Upper lobe of left lung (tissue), 6 donors: ENCODE data around the gene HNRNPC. TPM values are rescaled to one million over a fixed set of nuclear protein-coding genes. Genes with fewer than 3 reads are reported as not detected.

Source experiments
- ATAC-seq, 2 donors: fragments of 200-7000 bp; cut with Tn5 transposase; one replicate each; pipeline ENCODE4 v1.9.1; 2022; ENCODE audit warnings: mild to moderate bottlenecking in 2 of 2, moderate library complexity in 2 of 2; ENCODE audit not compliant: low FRiP score in 2 of 2
- DNase-seq, 2 donors: peaks; one replicate each; pipeline ENCODE4 v3.0.0-alpha.2; 2019 to 2020
- H3K27ac ChIP-seq, 4 donors: fragments of 200-600 bp; sonication (generic); one replicate each; pipeline ENCODE4 v1.5.1; 2016 to 2019
- H3K27me3 ChIP-seq, 4 donors: fragments of 200-600 bp; sonication (generic); one replicate each; pipeline ENCODE4 v1.5.1; 2017 to 2019
- H3K36me3 ChIP-seq, 4 donors: fragments of 200-600 bp; sonication (generic); one replicate each; pipeline ENCODE4 v1.5.1; 2016 to 2019
- H3K4me1 ChIP-seq, 4 donors: fragments of 200-600 bp; sonication (generic); one replicate each; pipeline ENCODE4 v1.5.1; 2018 to 2019
- H3K4me3 ChIP-seq, 4 donors: fragments of 200-600 bp; sonication (generic); one replicate each; pipeline ENCODE4 v1.5.1; 2017 to 2019; ENCODE audit warnings: mild to moderate bottlenecking in 2 of 4, moderate library complexity in 1 of 4
- H3K9me3 ChIP-seq, 4 donors: fragments of 200-600 bp; sonication (generic); one replicate each; pipeline ENCODE4 v1.5.1; 2018 to 2019
- CTCF ChIP-seq, 6 experiments: fragments of 450-650 bp in 4 of 6; fragments of 200-600 bp in 2 of 6; sonication (generic) in 2 of 6; IDR thresholded peaks; one replicate each; pipeline ENCODE4 v1.5.1; 2016 to 2019; ENCODE audit warnings: antibody characterized with exemption in 6 of 6
- EP300 ChIP-seq, 4 donors: sonication (generic); formaldehyde crosslinking; IDR thresholded peaks; one replicate each; pipeline ENCODE4 v1.5.1; 2017; ENCODE audit warnings: antibody characterized with exemption in 4 of 4, control low read depth in 2 of 4
- POLR2A ChIP-seq, 4 donors: fragments of 450-650 bp; IDR thresholded peaks; one replicate each; pipeline ENCODE4 v1.5.1; 2016 to 2017; ENCODE audit warnings: antibody characterized with exemption in 4 of 4, mild to moderate bottlenecking in 2 of 4
- POLR2AphosphoS5 ChIP-seq, 2 donors: sonication (generic); formaldehyde crosslinking; IDR thresholded peaks; one replicate each; pipeline ENCODE4 v1.5.1; 2017; ENCODE audit warnings: antibody characterized with exemption in 2 of 2
- WGBS, 2 donors: methylation state at CpG; one replicate each; pipeline ENCODE4 v1.1.5; 2017 to 2018; 5-methylcytosine and 5-hydroxymethylcytosine counted together
- total RNA-seq, 6 donors: library from RNA; depleted of rRNA in 4 of 6; stranded (reverse); fragments of >200 nt in 4 of 6; gene quantifications; one replicate each; pipeline versions ENCODE4 v1.1.0 to v1.2.1, GENCODE V29; 2016 to 2021
- donor health status: DM: no; HTN: no; CAD: no; lungs with moderate emphysema.
- donor health status: DM: no; HTN: yes; CAD: no; lungs with severe emphysema.

The HNRNPC gene
- total RNA-seq, 6 donors from 2014 or later, result 119 to 390 (median 293) TPM

- Histone ChIP-seq H3K4me1 (peaks cover 5 to 14% (median 12%) of the 10 kb centered on the region in 4 donors), H3K9me3 (no peaks in the 10 kb centered on the region), H3K4me3 (no peak overlapping the region), H3K36me3 (no peaks in the 10 kb centered on the region), H3K27me3 (no peaks in the 10 kb centered on the region), H3K27ac (no peak overlapping the region)
- TF ChIP-seq POLR2A (IDR thresholded peaks at IDR 0.05), result no peak
- no peak for TF ChIP-seq POLR2AphosphoS5 (IDR thresholded peaks at IDR 0.05)
- no peak for TF ChIP-seq EP300 (IDR thresholded peaks at IDR 0.05)
- no peak for TF ChIP-seq CTCF (IDR thresholded peaks at IDR 0.05)
- ATAC-seq, result no peak
- DNase-seq, result no peak
These were observed 74.6 kb downstream of the HNRNPC start for GRCh38 chr14:21194597-21194996.

- ATAC-seq, result no peak
- no peaks in the 10 kb centered on the region for H3K36me3 ChIP-seq
- 89% methylated on average over 3 to 7 of the region's 7 CpGs for WGBS, 2 donors
These were observed 76.2 kb downstream of the HNRNPC start for GRCh38 chr14:21192875-21193535.

GRCh38 chr14:21192447-21192822 lies 76.8 kb downstream of the HNRNPC start:
- H3K4me1 ChIP-seq, result peaks cover 5 to 14% (median 12%) of the 10 kb centered on the region in 4 donors
- H3K27me3 ChIP-seq, result no peaks in the 10 kb centered on the region
- no peak overlapping the region for H3K27ac ChIP-seq
- WGBS, 2 donors, result 27% methylated on average over 1 of the region's 1 CpG; no CpG with 5 or more reads in 1 of the 2 donors
- no peaks in the 10 kb centered on the region for H3K9me3 ChIP-seq
- H3K4me3 ChIP-seq, result peak overlapping the region in 3 of 4 donors; percentile 14 to 42 (median 41)
- H3K36me3 ChIP-seq, result no peaks in the 10 kb centered on the region
- no peak for TF ChIP-seq POLR2AphosphoS5 (IDR thresholded peaks at IDR 0.05)
- no peak for TF ChIP-seq CTCF (IDR thresholded peaks at IDR 0.05)
- no peak for TF ChIP-seq EP300 (IDR thresholded peaks at IDR 0.05)
- no peak for TF ChIP-seq POLR2A (IDR thresholded peaks at IDR 0.05)
- DNase-seq (no peak), ATAC-seq (peak in 1 of 2 donors; percentile 12)

More at GRCh38 chr14:21192875-21193535, 76.2 kb downstream of the HNRNPC start:
- Histone ChIP-seq H3K9me3 (no peaks in the 10 kb centered on the region), H3K4me1 (peaks cover 5 to 14% (median 12%) of the 10 kb centered on the region in 4 donors), H3K27ac (no peak overlapping the region), H3K4me3 (no peak overlapping the region), H3K27me3 (no peaks in the 10 kb centered on the region)
- no peak for TF ChIP-seq CTCF (IDR thresholded peaks at IDR 0.05)
- TF ChIP-seq EP300 (IDR thresholded peaks at IDR 0.05), result no peak
- no peak for TF ChIP-seq POLR2AphosphoS5 (IDR thresholded peaks at IDR 0.05)
- no peak for TF ChIP-seq POLR2A (IDR thresholded peaks at IDR 0.05)
- peak in 1 of 2 donors; percentile 50 for DNase-seq

- ATAC-seq (peak; percentile 92 to 93), DNase-seq (peak; percentile 89 to 90)
- TF ChIP-seq CTCF (IDR thresholded peaks at IDR 0.05) (no peak), POLR2AphosphoS5 (IDR thresholded peaks at IDR 0.05) (no peak), POLR2A (IDR thresholded peaks at IDR 0.05) (no peak), EP300 (IDR thresholded peaks at IDR 0.05) (no peak)
- 5 to 21% methylated on average over 3 to 4 of the region's 19 CpGs for WGBS, 2 donors
- no peaks in the 10 kb centered on the region for H3K27me3 ChIP-seq
- no peaks in the 10 kb centered on the region for H3K36me3 ChIP-seq
- no peaks in the 10 kb centered on the region for H3K9me3 ChIP-seq
- H3K27ac ChIP-seq, result no peak overlapping the region
- H3K4me1 ChIP-seq, result peaks cover 5 to 14% (median 12%) of the 10 kb centered on the region in 4 donors
- H3K4me3 ChIP-seq, result peak overlapping the region in 3 of 4 donors; percentile 14 to 42 (median 41)
These were observed 77.3 kb downstream of the HNRNPC start for GRCh38 chr14:21191809-21192446.
